Panc1 (cell line): Measurements from ENCODE around the gene C3orf80. TPM values are rescaled to one million over a fixed set of nuclear protein-coding genes. Genes with fewer than 3 reads are reported as not detected.

Experiments
- ATAC-seq: fragments of 200-7000 bp; cut with Tn5 transposase; 2 replicates; pipeline ENCODE4 v1.9.1; 2020; ENCODE audit warnings: mild to moderate bottlenecking, moderate library complexity
- BruUV-seq: library from RNA; stranded (reverse); fragments of 400-500 nt; replicated peaks from 2 replicates; lab custom pipeline; 2021; lab: Mats Ljungman, UMichigan
- CTCF ChIA-PET: fragments of 300-600 bp; sonication (Branson Sonifier 250); formaldehyde crosslinking; loops from one replicate; lab custom pipeline; 2022; ENCODE audit warnings: antibody characterized with exemption; lab: Charles Lee
- POLR2A ChIA-PET: fragments of 300-600 bp; sonication (Branson Sonifier 250); formaldehyde crosslinking; loops from one replicate; lab custom pipeline; 2022; ENCODE audit warnings: antibody characterized with exemption; lab: Charles Lee
- DNase-seq: peaks from one replicate; pipeline ENCODE4 v3.0.0-alpha.2; 2010; ENCODE audit warnings: low read depth, low spot score
- H3K27ac ChIP-seq: 2 replicates; pipeline ENCODE4 v1.5.1; 2011; ENCODE audit warnings: mild to moderate bottlenecking, low read length, inconsistent platforms
- H3K27me3 ChIP-seq: fragments of 200-500 bp; sonication (Bioruptor generic); 2 replicates; pipeline ENCODE4 v1.6.0; 2014; ENCODE audit warnings: low read length, inconsistent platforms; ENCODE audit not compliant: control insufficient read depth, insufficient read depth
- H3K36me3 ChIP-seq: fragments of 200-500 bp; sonication (Bioruptor generic); 2 replicates; pipeline ENCODE4 v1.5.1; 2014; ENCODE audit warnings: inconsistent platforms, mild to moderate bottlenecking, low read length, moderate library complexity; ENCODE audit not compliant: control insufficient read depth, insufficient read depth
- H3K4me1 ChIP-seq: 2 replicates; pipeline ENCODE4 v1.5.1; 2011; ENCODE audit warnings: inconsistent platforms, mild to moderate bottlenecking, low read length, moderate library complexity; ENCODE audit not compliant: control insufficient read depth, insufficient read depth
- H3K4me3 ChIP-seq, 2 experiments: 2 replicates each; pipeline ENCODE4 v1.5.1; 2011 to 2012; ENCODE audit warnings: low read depth in 2 of 2, low read length in 2 of 2, mild to moderate bottlenecking in 2 of 2, inconsistent platforms in 1 of 2, moderate library complexity in 1 of 2
- H3K9me3 ChIP-seq: fragments of 200-500 bp; sonication (Bioruptor generic); 2 replicates; pipeline ENCODE4 v1.5.1; 2014; ENCODE audit warnings: low read depth, mild to moderate bottlenecking, inconsistent platforms, low read length, moderate library complexity; ENCODE audit not compliant: control insufficient read depth, insufficient read depth
- POLR2AphosphoS5 ChIP-seq: IDR thresholded peaks from 2 replicates; pipeline ENCODE4 v1.6.1; 2012; ENCODE audit warnings: mild to moderate bottlenecking, low read depth, low read length, moderate library complexity
- REST ChIP-seq, 2 experiments: IDR thresholded peaks; 2 replicates each; pipeline ENCODE4 v1.6.1; 2011 to 2012; ENCODE audit warnings: low read depth in 2 of 2, control low read depth in 1 of 2, low read length in 1 of 2, mild to moderate bottlenecking in 1 of 2, moderate library complexity in 1 of 2; ENCODE audit not compliant: insufficient read depth in 1 of 2
- SIN3A ChIP-seq: IDR thresholded peaks from 2 replicates; pipeline ENCODE4 v1.6.1; 2012; ENCODE audit warnings: low read depth, mild to moderate bottlenecking, low read length, moderate library complexity, borderline replicate concordance; ENCODE audit not compliant: insufficient read depth
- TCF7L2 ChIP-seq: IDR thresholded peaks from 2 replicates; pipeline ENCODE4 v1.6.1; 2011; ENCODE audit warnings: mild to moderate bottlenecking, low read depth, low read length, inconsistent platforms
- in situ Hi-C: cut with HindIII; loops from 2 replicates; pipeline ENCODE4 v1.10.0; 2016; ENCODE audit warnings: low sequenced_read_pairs, low pct_unique_long_range_greater_than_20kb
- intact Hi-C: fragments of 100-400 bp; cut with micrococcal nuclease; formaldehyde crosslinking; loops from one replicate; pipeline ENCODE4 v1.10.0; 2022; ENCODE audit not compliant: unreplicated experiment
- total RNA-seq: library from RNA; stranded (reverse); gene quantifications from one replicate; pipeline ENCODE4 v1.2.1, GENCODE V29; 2021; ENCODE audit not compliant: unreplicated experiment
- TF ChIP-seq, protein P1 (sequence below): fragments of 450-650 bp; IDR thresholded peaks from 2 replicates; pipeline ENCODE4 v1.5.1; 2017; ENCODE audit warnings: mild to moderate bottlenecking

Gene C3orf80
- total RNA-seq, 1 experiment from 2014 or later, result 0.05 TPM

DNA sequence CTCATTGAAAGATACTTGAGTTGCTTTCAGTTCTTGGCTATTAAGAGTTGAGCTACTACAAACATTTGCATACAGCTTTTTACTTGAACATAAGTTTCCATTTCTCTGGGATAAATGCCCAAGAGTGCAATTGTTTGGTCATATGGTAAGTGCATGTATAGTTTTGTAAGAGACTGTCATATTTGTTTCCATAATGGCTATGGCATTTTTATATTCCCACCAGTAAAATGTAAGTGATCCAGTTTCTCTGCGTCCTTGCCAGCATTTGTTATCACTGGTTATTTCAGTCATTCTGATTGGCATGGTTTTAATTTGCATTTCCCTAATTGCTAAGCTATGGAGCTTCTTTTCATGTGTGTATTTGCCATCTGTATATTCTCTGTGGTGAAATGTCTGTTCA is 22.5 kb downstream of the C3orf80 start:
- ATAC-seq (no peak), DNase-seq (no peak)
- TF ChIP-seq REST (IDR thresholded peaks at IDR 0.05; ENCODE audit: insufficient read depth in 1 of 2, low read depth in 2 of 2, low read length in 1 of 2) (no peak), POLR2AphosphoS5 (no peak)
- intact Hi-C loops (no loop called here), in situ Hi-C loops (no loop called here)
- Histone ChIP-seq H3K9me3 (no peaks in the 10 kb centered on the region), H3K27me3 (peaks cover 8% of the 10 kb centered on the region; the same call in 1 of the 2 replicates), H3K36me3 (no peaks in the 10 kb centered on the region), H3K27ac (no peak overlapping the region), H3K4me3 (no peak overlapping the region), H3K4me1 (no peaks in the 10 kb centered on the region)
- CTCF ChIA-PET, result no interaction called here
- BruUV-seq, result no TSS peak
- POLR2A ChIA-PET, result no interaction called here

DNA sequence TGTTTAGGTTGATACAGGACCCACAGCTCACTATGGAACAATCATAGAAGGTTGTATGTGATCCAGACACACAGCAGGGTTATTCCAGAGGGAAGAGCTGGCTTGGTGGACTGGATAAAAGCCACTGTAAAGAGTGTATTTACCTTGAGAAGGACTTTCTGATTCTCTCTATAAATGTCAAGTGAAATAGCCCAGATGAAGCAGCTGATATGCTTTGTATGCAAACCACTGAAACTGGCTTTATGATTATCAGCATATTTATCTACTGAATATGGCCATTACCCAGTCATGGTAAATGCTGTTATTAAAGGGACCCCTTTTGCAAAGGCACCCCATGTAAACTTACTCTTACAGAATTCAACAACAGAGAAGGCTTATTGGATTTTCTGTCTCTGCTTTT is 28.1 kb downstream of the C3orf80 start:
- ATAC-seq (no peak), DNase-seq (no peak)
- POLR2A ChIA-PET, result interaction anchor here (0.6 kb wide), 1 partner anchor 89 kb away, joined by 13 read pairs; no protein-coding TSS in a partner anchor
- intact Hi-C loops, result no loop called here
- CTCF ChIA-PET, result no interaction called here
- Histone ChIP-seq H3K4me1 (no peaks in the 10 kb centered on the region), H3K9me3 (no peaks in the 10 kb centered on the region), H3K27me3 (peaks cover 6% of the 10 kb centered on the region; the same call in 1 of the 2 replicates), H3K27ac (no peak overlapping the region), H3K36me3 (no peaks in the 10 kb centered on the region), H3K4me3 (no peak overlapping the region)
- in situ Hi-C loops, result no loop called here
- TF ChIP-seq POLR2AphosphoS5, result no peak
- BruUV-seq, result no TSS peak

DNA sequence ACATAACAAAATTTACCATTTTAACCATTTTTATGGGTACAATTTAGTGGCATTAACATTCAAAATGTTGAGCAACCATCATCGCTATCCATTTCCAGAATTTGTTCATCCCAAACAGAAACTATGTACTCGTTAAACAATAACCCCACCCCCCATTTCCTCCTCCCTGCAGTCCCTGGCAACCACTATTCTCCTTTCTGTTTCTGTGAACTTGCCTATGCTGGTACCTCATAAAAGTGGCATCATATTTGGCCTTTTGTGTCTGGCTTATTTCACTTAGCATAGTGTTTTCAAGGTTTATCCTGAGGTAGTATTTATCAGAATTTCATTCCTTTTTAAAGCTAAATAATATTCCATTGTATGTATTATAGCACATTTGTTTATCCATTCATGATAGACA is 32.4 kb downstream of the C3orf80 start:
- Histone ChIP-seq H3K36me3 (no peaks in the 10 kb centered on the region), H3K4me1 (no peaks in the 10 kb centered on the region), H3K4me3 (no peak overlapping the region), H3K27me3 (no peaks in the 10 kb centered on the region), H3K9me3 (no peaks in the 10 kb centered on the region), H3K27ac (no peak overlapping the region)
- DNase-seq (no peak), ATAC-seq (no peak)
- CTCF ChIA-PET, result no interaction called here
- BruUV-seq, result no TSS peak
- in situ Hi-C loops (no loop called here), intact Hi-C loops (no loop called here)
- POLR2A ChIA-PET, result no interaction called here
- TF ChIP-seq SIN3A (no peak), POLR2AphosphoS5 (no peak), TCF7L2 (no peak), REST (IDR thresholded peaks at IDR 0.05; ENCODE audit: insufficient read depth in 1 of 2, low read depth in 2 of 2, low read length in 1 of 2) (no peak)
- TF ChIP-seq, protein P1, sequence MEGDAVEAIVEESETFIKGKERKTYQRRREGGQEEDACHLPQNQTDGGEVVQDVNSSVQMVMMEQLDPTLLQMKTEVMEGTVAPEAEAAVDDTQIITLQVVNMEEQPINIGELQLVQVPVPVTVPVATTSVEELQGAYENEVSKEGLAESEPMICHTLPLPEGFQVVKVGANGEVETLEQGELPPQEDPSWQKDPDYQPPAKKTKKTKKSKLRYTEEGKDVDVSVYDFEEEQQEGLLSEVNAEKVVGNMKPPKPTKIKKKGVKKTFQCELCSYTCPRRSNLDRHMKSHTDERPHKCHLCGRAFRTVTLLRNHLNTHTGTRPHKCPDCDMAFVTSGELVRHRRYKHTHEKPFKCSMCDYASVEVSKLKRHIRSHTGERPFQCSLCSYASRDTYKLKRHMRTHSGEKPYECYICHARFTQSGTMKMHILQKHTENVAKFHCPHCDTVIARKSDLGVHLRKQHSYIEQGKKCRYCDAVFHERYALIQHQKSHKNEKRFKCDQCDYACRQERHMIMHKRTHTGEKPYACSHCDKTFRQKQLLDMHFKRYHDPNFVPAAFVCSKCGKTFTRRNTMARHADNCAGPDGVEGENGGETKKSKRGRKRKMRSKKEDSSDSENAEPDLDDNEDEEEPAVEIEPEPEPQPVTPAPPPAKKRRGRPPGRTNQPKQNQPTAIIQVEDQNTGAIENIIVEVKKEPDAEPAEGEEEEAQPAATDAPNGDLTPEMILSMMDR, result no peak
